ENCODE measurements around the gene KLK6. TPM values are rescaled to one million over a fixed set of nuclear protein-coding genes. Genes with fewer than 3 reads are reported as not detected.
"Not testable (repeated sequence)": the region's sequence is repeated elsewhere in the genome, so short reads cannot be mapped to it uniquely, and the experiment has no call there.

The KLK6 gene
- total RNA-seq, 2 donors from 2014 or later, result not detected

GRCh38 chr19:50992666-50993035, 23.3 kb upstream of the KLK6 start:
- Histone ChIP-seq H3K9me3 (no peaks in the 10 kb centered on the region), H3K27me3 (replicated peaks; ENCODE audit: insufficient read depth) (no peaks in the 10 kb centered on the region), H3K27ac (no peak overlapping the region), H3K36me3 (no peaks in the 10 kb centered on the region), H3K4me3 (no peak overlapping the region), H3K4me1 (ENCODE audit: control insufficient read depth in 1 of 2, low read depth in 2 of 2) (no peaks in the 10 kb centered on the region)
- ATAC-seq (ENCODE audit: insufficient number of reproducible peaks, low FRiP score, low read depth) (no peak), DNase-seq (ENCODE audit: low spot score) (no peak)
- TF ChIP-seq, protein P1, sequence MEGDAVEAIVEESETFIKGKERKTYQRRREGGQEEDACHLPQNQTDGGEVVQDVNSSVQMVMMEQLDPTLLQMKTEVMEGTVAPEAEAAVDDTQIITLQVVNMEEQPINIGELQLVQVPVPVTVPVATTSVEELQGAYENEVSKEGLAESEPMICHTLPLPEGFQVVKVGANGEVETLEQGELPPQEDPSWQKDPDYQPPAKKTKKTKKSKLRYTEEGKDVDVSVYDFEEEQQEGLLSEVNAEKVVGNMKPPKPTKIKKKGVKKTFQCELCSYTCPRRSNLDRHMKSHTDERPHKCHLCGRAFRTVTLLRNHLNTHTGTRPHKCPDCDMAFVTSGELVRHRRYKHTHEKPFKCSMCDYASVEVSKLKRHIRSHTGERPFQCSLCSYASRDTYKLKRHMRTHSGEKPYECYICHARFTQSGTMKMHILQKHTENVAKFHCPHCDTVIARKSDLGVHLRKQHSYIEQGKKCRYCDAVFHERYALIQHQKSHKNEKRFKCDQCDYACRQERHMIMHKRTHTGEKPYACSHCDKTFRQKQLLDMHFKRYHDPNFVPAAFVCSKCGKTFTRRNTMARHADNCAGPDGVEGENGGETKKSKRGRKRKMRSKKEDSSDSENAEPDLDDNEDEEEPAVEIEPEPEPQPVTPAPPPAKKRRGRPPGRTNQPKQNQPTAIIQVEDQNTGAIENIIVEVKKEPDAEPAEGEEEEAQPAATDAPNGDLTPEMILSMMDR (IDR thresholded peaks at IDR 0.05), result no peak

DNA sequence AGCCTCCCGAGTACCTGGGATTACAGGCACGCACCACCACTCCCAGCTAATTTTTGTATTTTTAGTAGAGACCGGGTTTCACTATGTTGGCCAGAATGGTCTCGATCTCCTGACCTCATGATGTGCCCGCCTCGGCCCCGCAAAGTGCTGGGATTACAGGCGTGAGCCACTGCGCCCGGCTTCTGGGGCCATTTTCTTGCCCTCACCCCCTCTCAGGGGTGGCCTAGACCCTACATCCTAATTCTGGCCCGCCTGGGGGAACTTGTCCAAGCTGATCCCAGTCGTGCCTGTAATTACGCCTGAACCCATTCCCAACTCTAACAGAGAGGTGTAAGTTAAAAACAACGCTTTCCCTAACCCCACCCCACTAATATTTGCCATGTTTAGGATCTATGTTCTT, 15.0 kb upstream of the KLK6 start:
- not testable (repeated sequence) for H3K27ac ChIP-seq

GRCh38 chr19:50983625-50984292, 14.4 kb upstream of the KLK6 start, which contains the start of gene KLK7:
KLK7 (minus strand) TSS chr19:50983917; CDS start chr19:50982399, 1,518 bp downstream.
- Histone ChIP-seq H3K4me3 (no peak within 1 kb of the TSS), H3K36me3 (no peaks in the 10 kb centered on the region), H3K9me3 (no peaks in the 10 kb centered on the region), H3K4me1 (ENCODE audit: control insufficient read depth in 1 of 2, low read depth in 2 of 2) (no peaks in the 10 kb centered on the region), H3K27me3 (replicated peaks; ENCODE audit: insufficient read depth) (no peaks in the 10 kb centered on the region), H3K27ac (no peak within 1 kb of the TSS)
- TF ChIP-seq, protein P1 (IDR thresholded peaks at IDR 0.05), result no peak
- DNase-seq (ENCODE audit: low spot score), result no peak
- no peak for ATAC-seq (ENCODE audit: insufficient number of reproducible peaks, low FRiP score, low read depth)

More for the DNA sequence above, 15.0 kb upstream of the KLK6 start:
- not testable (repeated sequence) for H3K4me3 ChIP-seq; DNase-seq (ENCODE audit: low spot score); H3K36me3 ChIP-seq; H3K9me3 ChIP-seq; H3K4me1 ChIP-seq (ENCODE audit: control insufficient read depth in 1 of 2, low read depth in 2 of 2); H3K27me3 ChIP-seq (replicated peaks; ENCODE audit: insufficient read depth); ATAC-seq (ENCODE audit: insufficient number of reproducible peaks, low FRiP score, low read depth)

GRCh38 chr19:50982186-50982585, 12.8 kb upstream of the KLK6 start:
- Histone ChIP-seq H3K4me3 (no peak overlapping the region), H3K27me3 (replicated peaks; ENCODE audit: insufficient read depth) (no peaks in the 10 kb centered on the region), H3K27ac (no peak overlapping the region), H3K4me1 (ENCODE audit: control insufficient read depth in 1 of 2, low read depth in 2 of 2) (no peaks in the 10 kb centered on the region), H3K36me3 (no peaks in the 10 kb centered on the region), H3K9me3 (no peaks in the 10 kb centered on the region)
- no peak for ATAC-seq (ENCODE audit: insufficient number of reproducible peaks, low FRiP score, low read depth)
- DNase-seq (ENCODE audit: low spot score), result no peak
- TF ChIP-seq, protein P1 (IDR thresholded peaks at IDR 0.05), result no peak

DNA sequence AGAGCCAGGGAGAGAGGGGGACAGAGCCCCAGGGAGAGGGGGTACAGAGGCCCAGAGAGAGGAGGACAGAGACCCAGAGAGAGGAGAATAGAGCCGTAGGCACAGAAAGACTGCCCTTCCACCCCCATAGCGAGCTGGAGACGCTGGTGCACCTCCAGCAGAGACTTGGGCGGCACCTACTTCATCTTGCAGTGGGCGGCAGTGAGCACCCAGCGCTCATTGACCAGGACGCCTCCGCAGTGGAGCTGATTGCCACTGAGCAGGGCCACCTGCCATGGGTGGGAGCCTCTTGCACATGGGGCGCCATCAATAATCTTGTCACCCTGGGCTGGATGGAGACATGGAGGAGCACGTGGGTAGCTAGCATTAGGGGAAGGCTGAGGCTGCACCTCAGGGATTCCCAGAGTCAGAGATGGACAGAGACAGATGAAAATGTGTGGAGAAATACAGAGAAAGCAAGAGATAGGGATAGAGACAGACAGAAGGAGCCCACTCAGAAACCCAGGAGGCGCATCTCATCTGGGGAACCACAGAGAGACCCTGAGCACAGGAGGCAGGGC, 12.3 kb upstream of the KLK6 start:
- ATAC-seq (ENCODE audit: insufficient number of reproducible peaks, low FRiP score, low read depth), result no peak
- no peaks in the 10 kb centered on the region for H3K9me3 ChIP-seq
- H3K27me3 ChIP-seq (replicated peaks; ENCODE audit: insufficient read depth), result no peaks in the 10 kb centered on the region

More for the DNA sequence above, 12.3 kb upstream of the KLK6 start:
- no peak overlapping the region for H3K27ac ChIP-seq
- no peaks in the 10 kb centered on the region for H3K36me3 ChIP-seq
- DNase-seq (ENCODE audit: low spot score), result no peak
- H3K4me3 ChIP-seq, result no peak overlapping the region
- no peaks in the 10 kb centered on the region for H3K4me1 ChIP-seq (ENCODE audit: control insufficient read depth in 1 of 2, low read depth in 2 of 2)
- TF ChIP-seq, protein P1 (IDR thresholded peaks at IDR 0.05), result no peak
